ENCODE measurements around the gene SERPINA3. TPM values are rescaled to one million over a fixed set of nuclear protein-coding genes. Genes with fewer than 3 reads are reported as not detected.

Gene SERPINA3
- total RNA-seq, 2 experiments from 2014 or later: not detected

Other genes starting within 250 kb of the SERPINA3 start
- not detected for gene SERPINA2, start 245.7 kb upstream of the SERPINA3 start, total RNA-seq
- not detected for gene SERPINA1, start 223.8 kb upstream of the SERPINA3 start, total RNA-seq
- not detected for gene SERPINA11, start 159.6 kb upstream of the SERPINA3 start, total RNA-seq
- gene SERPINA9, start 136.2 kb upstream of the SERPINA3 start, total RNA-seq: not detected
- not detected for gene SERPINA12, start 102.9 kb upstream of the SERPINA3 start, total RNA-seq
- gene SERPINA4, start 50.9 kb upstream of the SERPINA3 start, total RNA-seq: not detected
- gene SERPINA5, start 31.0 kb upstream of the SERPINA3 start, total RNA-seq: not detected
- not detected for gene GSC, start 157.7 kb downstream of the SERPINA3 start, total RNA-seq